Activated CD4-positive, alpha-beta T cell treated with anti-CD3 and anti-CD28 coated beads for 36 hours (primary cell): ENCODE results near the gene DOCK11. TPM values are rescaled to one million over a fixed set of nuclear protein-coding genes. Genes with fewer than 3 reads are reported as not detected.
"Not testable (repeated sequence)": the region's sequence is repeated elsewhere in the genome, so short reads cannot be mapped to it uniquely, and the experiment has no call there.

Source experiments
- ATAC-seq: fragments of 200-7000 bp; cut with Tn5 transposase; one replicate; pipeline ENCODE4 v1.10.0; 2021; ENCODE audit warnings: mild to moderate bottlenecking, moderate library complexity
- CTCF ChIA-PET: fragments of 350-600 bp; sonication (Branson Sonifier 250); formaldehyde crosslinking; loops from one replicate; lab custom pipeline; 2021; ENCODE audit warnings: antibody characterized with exemption; lab: Charles Lee
- POLR2A ChIA-PET: fragments of 350-600 bp; sonication (Branson Sonifier 250); formaldehyde crosslinking; loops from one replicate; lab custom pipeline; 2021; ENCODE audit warnings: antibody characterized with exemption, inconsistent platforms; lab: Charles Lee
- DNase-seq: peaks from one replicate; pipeline ENCODE4 v3.0.0-alpha.2; 2020
- H3K27ac Mint-ChIP-seq: one replicate; pipeline ENCODE4 v1.8.0; 2021; ENCODE audit warnings: mixed read lengths
- H3K27me3 Mint-ChIP-seq: one replicate; pipeline ENCODE4 v1.8.0; 2021; ENCODE audit warnings: mixed read lengths
- H3K36me3 Mint-ChIP-seq: one replicate; pipeline ENCODE4 v1.8.0; 2021; ENCODE audit warnings: low read depth, mixed read lengths
- H3K4me1 Mint-ChIP-seq: one replicate; pipeline ENCODE4 v1.8.0; 2021; ENCODE audit warnings: mixed read lengths
- H3K4me3 Mint-ChIP-seq: one replicate; pipeline ENCODE4 v1.8.0; 2021; ENCODE audit warnings: mild to moderate bottlenecking, moderate library complexity, mixed read lengths
- H3K9me3 Mint-ChIP-seq: one replicate; pipeline ENCODE4 v1.8.0; 2021; ENCODE audit warnings: low read depth, mixed read lengths
- intact Hi-C, 2 experiments: fragments of 100-400 bp; cut with DNase I in 1 of 2; cut with micrococcal nuclease in 1 of 2; formaldehyde crosslinking; loops; one replicate each; pipeline versions ENCODE4 v1.14.2 to v1.15.1; 2022 to 2024; cut with DNase I, micrococcal nuclease
- total RNA-seq, 2 experiments: library from RNA; stranded (reverse); gene quantifications; one replicate each; pipeline ENCODE4 v1.2.3, GENCODE V29; 2021

The DOCK11 gene
- total RNA-seq = 10 to 100 TPM; 37.2 to 47.3 TPM

DNA sequence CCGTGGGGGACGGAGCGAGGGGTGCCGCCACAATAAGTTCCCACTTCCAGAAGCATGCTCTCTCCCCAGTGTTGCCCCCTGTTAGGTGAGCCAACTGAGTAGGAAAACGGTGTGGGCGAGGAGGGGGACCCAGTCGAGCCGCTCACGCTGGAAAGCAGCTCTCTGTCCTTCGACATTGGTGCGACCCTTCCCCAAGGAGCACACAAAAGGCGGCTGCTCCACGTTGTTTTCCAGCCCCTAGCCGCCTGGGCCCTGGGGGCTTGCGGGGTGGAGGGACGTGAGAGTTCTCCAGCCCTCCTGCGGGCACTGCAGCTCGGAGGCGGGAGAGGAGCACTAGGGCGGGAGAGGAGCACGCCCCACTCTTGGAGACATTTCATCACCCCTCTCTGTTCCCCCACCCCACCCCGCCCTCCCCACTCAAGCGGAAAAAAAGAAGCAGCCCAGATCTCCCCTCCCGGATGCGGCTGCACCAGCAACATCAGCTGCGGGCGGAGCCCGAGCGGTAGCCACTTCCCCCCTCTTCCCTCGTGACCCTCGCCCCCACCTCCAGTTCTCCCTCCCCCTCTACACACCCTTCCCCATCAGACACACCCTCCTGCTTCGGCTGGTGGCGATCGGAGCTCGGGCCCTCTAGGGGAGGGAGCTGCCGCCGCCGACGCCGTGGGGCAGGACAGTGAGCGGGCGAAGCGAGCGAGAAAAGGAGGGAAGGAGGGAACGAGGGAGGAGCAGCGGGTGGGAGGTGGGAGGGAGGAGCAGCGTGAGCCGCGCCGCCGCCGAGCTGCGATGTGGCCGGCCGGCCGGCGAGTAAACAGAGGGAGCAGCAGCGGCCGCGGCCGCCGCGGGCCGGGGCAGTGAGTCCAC, at the start of gene DOCK11:
Gene DOCK11 (plus strand): TSS at position 755 of the 861 bp plus-strand sequence. CDS start 157 bp downstream, outside the sequence.
- peak within 1 kb of the TSS; percentile 98 for H3K27ac Mint-ChIP-seq
- H3K36me3 Mint-ChIP-seq = peaks cover 11% of the 10 kb centered on the region
- peak; percentile 90 for DNase-seq
- H3K9me3 Mint-ChIP-seq = no peaks in the 10 kb centered on the region
- peaks cover 23% of the 10 kb centered on the region for H3K4me1 Mint-ChIP-seq
- intact Hi-C loops = loop anchor here (1.0 to 5.0 kb wide), 2 partner anchors 41 to 107 kb away; no protein-coding TSS in a partner anchor
- H3K4me3 Mint-ChIP-seq = peak within 1 kb of the TSS; percentile 99
- ATAC-seq = peak; percentile 82
- no peaks in the 10 kb centered on the region for H3K27me3 Mint-ChIP-seq
- POLR2A ChIA-PET = interaction anchor here (0.7 to 3.3 kb wide), 3 partner anchors 34 to 75 kb away, joined by 3 to 14 read pairs (median 3); no protein-coding TSS in a partner anchor
- CTCF ChIA-PET = interaction anchor here (0.7 to 0.8 kb wide), 2 partner anchors 107 to 1964 kb away, joined by 3 read pairs; no protein-coding TSS in a partner anchor

DNA sequence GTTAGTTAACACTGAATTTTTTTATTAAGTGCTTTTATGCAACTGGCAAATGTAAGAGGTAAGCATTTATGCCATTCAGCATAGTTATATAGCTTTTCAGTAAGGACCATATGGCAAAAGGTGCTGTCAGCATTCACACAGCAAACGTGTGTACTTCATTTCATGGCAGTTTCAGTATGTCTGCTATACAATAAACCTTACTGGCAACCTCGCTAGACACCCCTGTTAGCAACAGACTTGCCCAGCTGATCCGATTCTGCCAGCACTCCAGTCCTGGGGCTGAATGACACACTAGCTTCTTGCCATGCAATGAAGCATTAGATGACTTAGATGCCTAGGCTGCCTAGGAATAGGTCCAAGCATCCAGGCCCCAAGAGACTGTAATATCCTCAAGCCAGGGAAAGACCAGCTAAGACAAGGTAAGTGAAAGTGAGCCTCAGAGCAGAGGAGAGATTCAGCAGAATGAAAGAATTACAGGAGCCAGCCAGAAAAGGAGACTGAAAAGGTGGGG, 47.3 kb upstream of the DOCK11 start:
- intact Hi-C loops = no loop called here
- Mint-ChIP-seq H3K4me1 (no peaks in the 10 kb centered on the region), H3K36me3 (peaks cover 3% of the 10 kb centered on the region), H3K9me3 (no peaks in the 10 kb centered on the region), H3K4me3 (no peak overlapping the region), H3K27me3 (no peaks in the 10 kb centered on the region), H3K27ac (no peak overlapping the region)
- DNase-seq = no peak
- ChIA-PET POLR2A (no interaction called here), CTCF (no interaction called here)
- ATAC-seq = no peak

DNA sequence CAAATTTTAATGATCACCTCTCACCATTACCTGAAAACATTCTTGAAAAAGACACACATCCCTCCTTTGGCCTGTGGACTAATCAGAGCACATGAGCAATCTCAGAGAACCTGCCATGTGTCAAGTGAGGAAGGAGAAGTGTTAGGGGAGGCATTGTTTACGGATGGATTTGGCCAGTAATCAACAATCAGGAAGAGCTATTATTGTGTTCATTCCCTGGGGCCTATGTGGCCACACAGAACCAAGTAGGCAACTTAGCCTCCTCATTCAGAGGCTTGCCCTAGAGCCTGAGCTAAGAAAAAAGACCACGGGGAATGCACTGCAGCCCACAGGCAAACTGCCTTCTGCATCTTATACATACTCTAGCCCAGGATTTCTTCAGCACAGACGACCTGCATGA, 40.6 kb upstream of the DOCK11 start:
- no peaks in the 10 kb centered on the region for H3K36me3 Mint-ChIP-seq
- H3K27me3 Mint-ChIP-seq = no peaks in the 10 kb centered on the region
- H3K4me1 Mint-ChIP-seq = no peaks in the 10 kb centered on the region
- intact Hi-C loops = no loop called here
- ChIA-PET CTCF (interaction anchor here (0.6 kb wide), 1 partner anchor 148 kb away, joined by 3 read pairs; no protein-coding TSS in a partner anchor), POLR2A (no interaction called here)
- DNase-seq = no peak
- H3K27ac Mint-ChIP-seq = no peak overlapping the region
- H3K4me3 Mint-ChIP-seq = no peak overlapping the region
- no peaks in the 10 kb centered on the region for H3K9me3 Mint-ChIP-seq
- ATAC-seq = no peak

DNA sequence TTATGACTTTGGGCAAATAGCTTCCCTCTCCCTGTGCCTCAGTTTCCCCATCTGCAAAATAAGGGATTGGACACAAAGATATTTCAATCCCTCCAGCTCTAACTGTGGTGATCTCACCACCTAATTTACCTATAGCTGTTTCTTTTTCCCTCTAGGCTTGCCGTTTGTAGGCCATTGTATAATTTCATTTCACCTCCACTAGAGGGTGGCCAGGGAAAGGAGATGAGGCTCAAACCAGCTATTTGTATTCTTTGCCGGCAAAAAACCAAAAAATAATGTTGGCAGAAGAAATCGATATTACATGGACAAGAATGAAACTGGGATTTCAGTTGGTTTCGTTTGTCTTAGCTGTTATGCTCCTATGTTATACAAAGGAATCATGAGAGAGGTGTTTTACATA, 36.1 kb upstream of the DOCK11 start:
- intact Hi-C loops = loop anchor here (1.0 kb wide), 2 partner anchors 142 to 348 kb away; no protein-coding TSS in a partner anchor
- H3K4me1 Mint-ChIP-seq = no peaks in the 10 kb centered on the region
- H3K27ac Mint-ChIP-seq = no peak overlapping the region
- H3K27me3 Mint-ChIP-seq = no peaks in the 10 kb centered on the region
- H3K9me3 Mint-ChIP-seq = no peaks in the 10 kb centered on the region
- CTCF ChIA-PET = interaction anchor here (0.6 to 4.9 kb wide), 14 partner anchors 8 to 1035 kb away, joined by 3 to 55 read pairs (median 3); no protein-coding TSS in a partner anchor
- ATAC-seq (peak; percentile 66), DNase-seq (peak; percentile 34)
- H3K36me3 Mint-ChIP-seq = no peaks in the 10 kb centered on the region
- no peak overlapping the region for H3K4me3 Mint-ChIP-seq
- POLR2A ChIA-PET = interaction anchor here (0.9 kb wide), 1 partner anchor 142 kb away, joined by 3 read pairs; no protein-coding TSS in a partner anchor

DNA sequence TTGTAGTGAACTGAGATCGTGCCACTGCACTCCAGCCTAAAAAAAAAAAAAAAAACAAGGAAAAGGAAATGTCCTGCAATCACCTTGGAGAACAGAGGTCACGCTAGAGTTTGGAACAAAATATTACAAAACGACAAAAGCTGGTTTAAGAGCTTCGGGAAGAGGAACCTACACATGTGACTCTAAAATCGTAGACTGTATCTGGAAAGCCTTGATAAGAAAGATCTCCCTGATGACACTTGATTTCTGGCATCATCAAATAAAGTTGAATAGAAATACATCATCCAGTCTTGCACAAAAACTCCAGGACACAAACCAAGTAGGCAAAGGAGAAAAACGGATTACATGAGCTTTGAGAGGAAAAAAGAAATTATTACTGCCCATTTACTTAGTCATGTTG, 31.1 kb upstream of the DOCK11 start:
- ChIA-PET POLR2A (interaction anchor here (0.6 kb wide), 1 partner anchor 1030 kb away, joined by 3 read pairs; no protein-coding TSS in a partner anchor), CTCF (interaction anchor here (0.6 kb wide), 1 partner anchor 25 kb away, joined by 3 read pairs; no protein-coding TSS in a partner anchor)
- Mint-ChIP-seq H3K9me3 (no peaks in the 10 kb centered on the region), H3K36me3 (no peaks in the 10 kb centered on the region), H3K27me3 (no peaks in the 10 kb centered on the region), H3K4me1 (no peaks in the 10 kb centered on the region), H3K27ac (no peak overlapping the region), H3K4me3 (no peak overlapping the region)
- no peak for DNase-seq
- no peak for ATAC-seq
- intact Hi-C loops = no loop called here

DNA sequence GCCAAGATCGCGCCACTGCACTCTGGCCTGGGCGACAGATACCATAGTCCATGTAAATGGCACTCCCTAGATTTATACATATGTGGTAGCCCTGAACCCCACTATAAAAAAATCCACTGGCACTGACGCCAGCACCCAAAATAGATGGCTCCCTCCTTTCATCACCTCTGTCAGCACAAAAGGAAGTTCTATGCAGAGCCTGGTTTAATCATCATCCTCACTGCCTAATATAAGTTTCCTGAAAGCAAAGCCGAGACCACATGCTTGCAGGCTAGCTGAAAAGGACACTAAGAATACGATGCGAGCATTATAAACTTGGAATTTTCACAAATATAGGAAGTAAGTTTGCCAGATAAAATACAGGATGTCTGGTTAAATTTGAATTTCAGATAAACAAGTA, 27.5 kb upstream of the DOCK11 start:
- DNase-seq (no peak), ATAC-seq (no peak)
- Mint-ChIP-seq H3K27ac (no peak overlapping the region), H3K36me3 (no peaks in the 10 kb centered on the region), H3K4me3 (no peak overlapping the region), H3K9me3 (peaks cover 2% of the 10 kb centered on the region), H3K4me1 (peaks cover 2% of the 10 kb centered on the region), H3K27me3 (no peaks in the 10 kb centered on the region)
- POLR2A ChIA-PET = no interaction called here
- intact Hi-C loops = no loop called here
- CTCF ChIA-PET = interaction anchor here (1.3 kb wide), 1 partner anchor 9 kb away, joined by 4 read pairs; no protein-coding TSS in a partner anchor

DNA sequence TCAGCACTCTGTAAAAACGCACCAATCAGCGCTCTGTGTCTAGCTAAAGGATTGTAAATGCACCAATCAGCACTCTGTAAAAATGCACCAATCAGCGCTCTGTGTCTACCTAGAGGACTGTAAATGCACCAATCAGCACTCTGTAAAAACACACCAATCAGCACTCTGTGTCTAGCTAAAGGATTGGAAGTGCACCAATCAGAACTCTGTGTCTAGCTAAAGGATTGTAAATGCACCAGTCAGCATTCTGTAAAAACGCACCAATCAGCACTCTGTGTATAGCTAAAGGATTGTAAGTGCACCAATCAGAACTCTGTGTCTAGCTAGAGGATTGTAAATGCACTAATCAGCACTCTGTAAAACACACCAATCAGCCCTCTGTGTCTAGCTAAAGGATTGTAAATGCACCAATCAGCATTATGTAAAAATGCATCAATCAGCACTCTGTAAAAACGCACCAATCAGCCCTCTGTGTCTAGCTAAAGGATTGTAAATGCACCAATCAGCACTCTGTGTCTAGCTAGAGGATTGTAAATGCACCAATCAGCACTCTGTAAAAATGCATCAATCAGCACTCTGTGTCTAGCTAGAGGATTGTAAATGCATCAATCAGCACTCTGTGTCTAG, 24.8 kb upstream of the DOCK11 start:
- H3K4me1 Mint-ChIP-seq, H3K36me3 Mint-ChIP-seq, POLR2A ChIA-PET, DNase-seq, ATAC-seq, H3K4me3 Mint-ChIP-seq, H3K9me3 Mint-ChIP-seq, H3K27ac Mint-ChIP-seq, intact Hi-C loops, H3K27me3 Mint-ChIP-seq: not testable (repeated sequence)
- CTCF ChIA-PET = interaction anchor here (1.6 kb wide), 1 partner anchor 131 kb away, joined by 7 read pairs; no protein-coding TSS in a partner anchor

DNA sequence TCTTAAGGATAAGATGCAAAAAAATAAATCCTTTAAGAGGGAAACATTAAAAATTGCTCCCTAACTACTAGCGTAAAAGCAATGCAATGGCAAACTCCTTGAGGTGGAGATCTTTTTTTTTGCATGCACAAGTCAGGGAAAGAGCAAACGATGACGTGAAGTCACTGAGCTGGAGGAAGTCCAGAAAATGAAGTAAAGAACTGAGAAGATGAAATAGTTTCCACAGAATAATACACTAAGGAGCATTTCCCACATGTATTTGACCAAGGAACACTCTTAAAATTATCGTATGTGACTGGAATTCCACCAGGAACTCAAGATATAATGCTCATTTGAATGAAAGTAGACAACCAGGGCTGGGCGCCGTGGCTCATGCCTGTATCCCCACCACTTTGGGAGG, 21.0 kb upstream of the DOCK11 start:
- intact Hi-C loops = no loop called here
- Mint-ChIP-seq H3K4me1 (peaks cover 2% of the 10 kb centered on the region), H3K36me3 (no peaks in the 10 kb centered on the region), H3K9me3 (peaks cover 2% of the 10 kb centered on the region), H3K27me3 (no peaks in the 10 kb centered on the region), H3K4me3 (no peak overlapping the region), H3K27ac (no peak overlapping the region)
- ChIA-PET POLR2A (no interaction called here), CTCF (no interaction called here)
- no peak for DNase-seq
- ATAC-seq = no peak

DNA sequence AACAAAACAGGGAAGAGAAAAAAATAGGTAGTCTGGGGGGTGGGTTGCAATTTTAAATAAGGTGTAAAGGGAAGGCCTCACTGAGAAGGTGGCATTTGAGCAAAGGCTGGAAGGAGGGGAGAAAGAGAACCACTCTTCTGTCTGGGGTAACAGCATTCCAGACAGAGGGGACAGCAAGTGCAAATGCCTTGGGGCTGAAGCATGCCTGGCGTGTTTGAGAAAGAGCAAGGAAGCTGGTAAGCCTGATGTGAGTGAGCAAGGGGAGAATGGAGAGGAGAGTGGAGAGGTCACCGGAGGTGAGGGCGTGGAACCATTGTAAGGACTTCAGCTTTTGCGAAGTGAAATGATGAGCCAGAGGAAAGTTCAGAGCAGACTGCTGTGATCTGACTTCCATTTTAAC, 19.7 kb upstream of the DOCK11 start:
- Mint-ChIP-seq H3K9me3 (peaks cover 2% of the 10 kb centered on the region), H3K4me1 (peaks cover 2% of the 10 kb centered on the region), H3K36me3 (no peaks in the 10 kb centered on the region), H3K27me3 (no peaks in the 10 kb centered on the region), H3K27ac (no peak overlapping the region), H3K4me3 (no peak overlapping the region)
- DNase-seq (no peak), ATAC-seq (no peak)
- CTCF ChIA-PET = interaction anchor here (0.5 to 0.7 kb wide), 2 partner anchors 31 to 151 kb away, joined by 3 read pairs; no protein-coding TSS in a partner anchor
- intact Hi-C loops = no loop called here
- POLR2A ChIA-PET = no interaction called here

DNA sequence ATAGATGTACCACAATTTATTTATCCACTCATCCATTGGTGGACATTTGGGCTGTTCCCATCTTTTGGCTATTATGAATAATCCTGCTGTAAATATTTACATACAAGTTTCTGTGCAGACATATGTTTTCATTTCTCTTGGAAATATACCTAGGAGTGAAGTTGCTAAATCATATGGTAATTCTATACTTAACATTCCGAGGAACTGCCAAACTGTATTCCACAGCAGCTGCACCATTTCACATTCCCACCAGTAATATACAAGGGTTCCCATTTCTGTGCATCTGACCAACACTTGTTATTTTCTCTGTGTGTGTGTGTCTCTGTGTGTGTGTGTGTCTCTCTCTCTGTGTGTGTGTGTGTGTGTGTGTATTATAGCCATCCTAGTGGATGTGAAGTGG, 15.4 kb upstream of the DOCK11 start:
- Mint-ChIP-seq H3K36me3 (no peaks in the 10 kb centered on the region), H3K27me3 (no peaks in the 10 kb centered on the region), H3K9me3 (no peaks in the 10 kb centered on the region), H3K27ac (no peak overlapping the region), H3K4me3 (no peak overlapping the region), H3K4me1 (no peaks in the 10 kb centered on the region)
- intact Hi-C loops = no loop called here
- ATAC-seq = no peak
- POLR2A ChIA-PET = no interaction called here
- no peak for DNase-seq
- CTCF ChIA-PET = no interaction called here

DNA sequence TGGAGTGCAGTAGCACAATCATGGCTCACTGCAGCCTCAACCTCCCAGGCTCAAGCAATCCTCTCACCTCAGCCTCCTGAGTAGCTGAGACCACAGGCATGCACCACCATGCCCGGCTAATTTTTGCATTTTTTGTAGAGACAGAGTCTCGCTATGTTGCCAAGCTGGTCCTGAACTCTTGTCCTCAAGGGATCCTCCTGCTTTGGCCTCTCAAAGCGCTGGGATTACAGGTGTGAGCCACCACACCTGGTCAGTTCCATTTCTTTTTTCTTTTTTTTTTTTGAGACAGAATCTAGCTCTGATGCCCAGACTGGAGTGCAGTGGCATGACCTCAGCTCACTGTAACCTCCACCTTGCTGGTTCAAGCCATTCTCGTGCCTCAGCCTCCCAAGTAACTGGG, 13.2 kb upstream of the DOCK11 start:
- H3K4me1 Mint-ChIP-seq, H3K9me3 Mint-ChIP-seq, H3K36me3 Mint-ChIP-seq, DNase-seq, H3K27ac Mint-ChIP-seq, H3K4me3 Mint-ChIP-seq, H3K27me3 Mint-ChIP-seq, intact Hi-C loops, ATAC-seq: not testable (repeated sequence)
- POLR2A ChIA-PET = interaction anchor here (0.9 kb wide), 1 partner anchor 61 kb away, joined by 3 read pairs; no protein-coding TSS in a partner anchor
- CTCF ChIA-PET = interaction anchor here (1.0 kb wide), 1 partner anchor 118 kb away, joined by 3 read pairs; no protein-coding TSS in a partner anchor
